Right atrium auricular region (tissue), 2 donors: ENCODE measurements around the gene ABHD14A. TPM values are rescaled to one million over a fixed set of nuclear protein-coding genes. Genes with fewer than 3 reads are reported as not detected.

Experiments used
- DNase-seq: peaks from one replicate; pipeline ENCODE4 v3.0.0-alpha.2; 2019; ENCODE audit warnings: low spot score
- H3K27ac ChIP-seq, 2 donors: fragments of 200-600 bp; sonication (generic); 1 replicate in 1 of 2; 2 replicates in 1 of 2; pipeline ENCODE4 v1.5.1; 2016 to 2019
- H3K27me3 ChIP-seq, 2 donors: fragments of 200-600 bp; sonication (generic); one replicate each; pipeline versions ENCODE4 v1.5.1 to v1.6.0; 2017 to 2019
- H3K36me3 ChIP-seq: fragments of 200-600 bp; sonication (generic); one replicate; pipeline ENCODE4 v1.5.1; 2016
- H3K4me1 ChIP-seq, 2 donors: fragments of 200-600 bp; sonication (generic); one replicate each; pipeline versions ENCODE4 v1.5.1 to v1.6.0; 2017 to 2019
- H3K4me3 ChIP-seq, 2 donors: fragments of 200-600 bp; sonication (generic); 1 replicate in 1 of 2; 2 replicates in 1 of 2; pipeline ENCODE4 v1.5.1; 2017 to 2019; ENCODE audit warnings: mild to moderate bottlenecking in 1 of 2, moderate library complexity in 1 of 2
- H3K9me3 ChIP-seq, 2 donors: fragments of 200-600 bp; sonication (generic); one replicate each; pipeline ENCODE4 v1.5.1; 2019
- CTCF ChIP-seq, 2 donors: fragments of 200-600 bp; sonication (generic); IDR thresholded peaks; one replicate each; pipeline ENCODE4 v1.5.1; 2019; ENCODE audit warnings: antibody characterized with exemption in 2 of 2
- total RNA-seq, 2 donors: library from RNA; depleted of rRNA; stranded (reverse); fragments of >200 nt; gene quantifications; one replicate each; pipeline ENCODE4 v1.1.0, GENCODE V29; 2016

ABHD14A gene
- total RNA-seq, 2 donors from 2014 or later = 21.0 to 31.3 TPM

GRCh38 chr3:52024765-52025452 is 50.0 kb downstream of the ABHD14A start:
- no peak overlapping the region for H3K4me3 ChIP-seq
- H3K9me3 ChIP-seq = no peaks in the 10 kb centered on the region
- no peak for TF ChIP-seq CTCF (IDR thresholded peaks at IDR 0.05)
- peaks cover 0 to 83% of the 10 kb centered on the region in 2 donors for H3K4me1 ChIP-seq
- peak overlapping the region; percentile 93 to 96 for H3K27ac ChIP-seq
- no peaks in the 10 kb centered on the region for H3K36me3 ChIP-seq
- no peak for DNase-seq
- no peaks in the 10 kb centered on the region for H3K27me3 ChIP-seq

- DNase-seq = no peak
- Histone ChIP-seq H3K4me3 (no peak overlapping the region), H3K27ac (peak overlapping the region; percentile 93 to 96)
Measured at GRCh38 chr3:52025453-52025852, 50.6 kb downstream of the ABHD14A start.

GRCh38 chr3:52026041-52026440 is 51.2 kb downstream of the ABHD14A start:
- Histone ChIP-seq H3K9me3 (no peaks in the 10 kb centered on the region), H3K4me3 (no peak overlapping the region), H3K4me1 (peaks cover 0 to 75% of the 10 kb centered on the region in 2 donors), H3K27ac (peak overlapping the region; percentile 93 to 96), H3K27me3 (no peaks in the 10 kb centered on the region), H3K36me3 (no peaks in the 10 kb centered on the region)
- no peak for DNase-seq
- no peak for TF ChIP-seq CTCF (IDR thresholded peaks at IDR 0.05)

More at GRCh38 chr3:52025453-52025852, 50.6 kb downstream of the ABHD14A start:
- Histone ChIP-seq H3K4me1 (peaks cover 0 to 78% of the 10 kb centered on the region in 2 donors), H3K9me3 (no peaks in the 10 kb centered on the region), H3K27me3 (no peaks in the 10 kb centered on the region), H3K36me3 (no peaks in the 10 kb centered on the region)
- TF ChIP-seq CTCF (IDR thresholded peaks at IDR 0.05) = no peak

- no peaks in the 10 kb centered on the region for H3K36me3 ChIP-seq
- H3K4me3 ChIP-seq = no peak overlapping the region
- H3K4me1 ChIP-seq = peaks cover 0 to 61% of the 10 kb centered on the region in 2 donors
- H3K27me3 ChIP-seq = no peaks in the 10 kb centered on the region
- peak overlapping the region; percentile 79 to 96 for H3K27ac ChIP-seq
- no peaks in the 10 kb centered on the region for H3K9me3 ChIP-seq
- no peak for TF ChIP-seq CTCF (IDR thresholded peaks at IDR 0.05)
- no peak for DNase-seq
Measured at GRCh38 chr3:52028572-52028971, 53.7 kb downstream of the ABHD14A start.

- peaks cover 0 to 56% of the 10 kb centered on the region in 2 donors for H3K4me1 ChIP-seq
- TF ChIP-seq CTCF (IDR thresholded peaks at IDR 0.05) = no peak
- peak overlapping the region; percentile 79 to 96 for H3K27ac ChIP-seq
- H3K27me3 ChIP-seq = no peaks in the 10 kb centered on the region
- no peaks in the 10 kb centered on the region for H3K9me3 ChIP-seq
- no peaks in the 10 kb centered on the region for H3K36me3 ChIP-seq
- DNase-seq = no peak
- no peak overlapping the region for H3K4me3 ChIP-seq
Measured at GRCh38 chr3:52029053-52029452, 54.2 kb downstream of the ABHD14A start.

- Histone ChIP-seq H3K36me3 (no peaks in the 10 kb centered on the region), H3K4me1 (peaks cover 0 to 51% of the 10 kb centered on the region in 2 donors)
Measured at GRCh38 chr3:52029535-52029934, 54.7 kb downstream of the ABHD14A start.

More at GRCh38 chr3:52029535-52029934, 54.7 kb downstream of the ABHD14A start:
- Histone ChIP-seq H3K9me3 (no peaks in the 10 kb centered on the region), H3K4me3 (no peak overlapping the region), H3K27me3 (no peaks in the 10 kb centered on the region), H3K27ac (peak overlapping the region; percentile 79 to 96)
- no peak for TF ChIP-seq CTCF (IDR thresholded peaks at IDR 0.05)
- no peak for DNase-seq
